ENCODE results near the gene BCL11A. TPM values are rescaled to one million over a fixed set of nuclear protein-coding genes. Genes with fewer than 3 reads are reported as not detected.
A peak's percentile ranks its signal among the peaks of the same experiment; 100 is the strongest.

The BCL11A gene
- total RNA-seq, 1 donor from 2014 or later = 27.1 TPM

DNA sequence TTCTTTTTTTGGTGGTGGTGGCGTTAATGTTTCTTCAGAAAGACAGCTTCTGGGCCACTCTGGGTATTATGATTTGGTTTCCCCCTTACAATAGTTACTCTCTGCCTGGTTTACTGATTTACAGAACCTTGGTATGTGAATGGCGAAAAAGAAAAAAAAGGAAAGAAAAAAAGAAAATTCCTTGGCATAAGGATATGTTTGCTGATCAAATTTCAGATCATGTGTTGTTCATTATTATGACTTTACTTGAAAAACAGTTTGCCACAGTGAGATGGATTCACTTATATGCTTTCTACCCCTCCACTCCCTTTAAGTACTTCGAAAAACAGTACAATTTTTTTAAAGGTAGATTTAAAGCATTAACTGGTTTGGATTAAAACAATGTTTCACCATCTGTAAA, 21.0 kb downstream of the BCL11A start:
- intact Hi-C loops (cut with micrococcal nuclease) = no loop called here
- no peak for DNase-seq
- Histone ChIP-seq H3K4me1 (peaks cover 88% of the 10 kb centered on the region), H3K27me3 (ENCODE audit: low read depth) (peaks cover 78% of the 10 kb centered on the region), H3K9me3 (replicated peaks) (no peaks in the 10 kb centered on the region), H3K36me3 (no peaks in the 10 kb centered on the region), H3K27ac (replicated peaks) (peak overlapping the region; percentile 65), H3K4me3 (no peak overlapping the region)
- TF ChIP-seq, protein P1, sequence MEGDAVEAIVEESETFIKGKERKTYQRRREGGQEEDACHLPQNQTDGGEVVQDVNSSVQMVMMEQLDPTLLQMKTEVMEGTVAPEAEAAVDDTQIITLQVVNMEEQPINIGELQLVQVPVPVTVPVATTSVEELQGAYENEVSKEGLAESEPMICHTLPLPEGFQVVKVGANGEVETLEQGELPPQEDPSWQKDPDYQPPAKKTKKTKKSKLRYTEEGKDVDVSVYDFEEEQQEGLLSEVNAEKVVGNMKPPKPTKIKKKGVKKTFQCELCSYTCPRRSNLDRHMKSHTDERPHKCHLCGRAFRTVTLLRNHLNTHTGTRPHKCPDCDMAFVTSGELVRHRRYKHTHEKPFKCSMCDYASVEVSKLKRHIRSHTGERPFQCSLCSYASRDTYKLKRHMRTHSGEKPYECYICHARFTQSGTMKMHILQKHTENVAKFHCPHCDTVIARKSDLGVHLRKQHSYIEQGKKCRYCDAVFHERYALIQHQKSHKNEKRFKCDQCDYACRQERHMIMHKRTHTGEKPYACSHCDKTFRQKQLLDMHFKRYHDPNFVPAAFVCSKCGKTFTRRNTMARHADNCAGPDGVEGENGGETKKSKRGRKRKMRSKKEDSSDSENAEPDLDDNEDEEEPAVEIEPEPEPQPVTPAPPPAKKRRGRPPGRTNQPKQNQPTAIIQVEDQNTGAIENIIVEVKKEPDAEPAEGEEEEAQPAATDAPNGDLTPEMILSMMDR (IDR thresholded peaks at IDR 0.05; ENCODE audit: borderline replicate concordance) = no peak

DNA sequence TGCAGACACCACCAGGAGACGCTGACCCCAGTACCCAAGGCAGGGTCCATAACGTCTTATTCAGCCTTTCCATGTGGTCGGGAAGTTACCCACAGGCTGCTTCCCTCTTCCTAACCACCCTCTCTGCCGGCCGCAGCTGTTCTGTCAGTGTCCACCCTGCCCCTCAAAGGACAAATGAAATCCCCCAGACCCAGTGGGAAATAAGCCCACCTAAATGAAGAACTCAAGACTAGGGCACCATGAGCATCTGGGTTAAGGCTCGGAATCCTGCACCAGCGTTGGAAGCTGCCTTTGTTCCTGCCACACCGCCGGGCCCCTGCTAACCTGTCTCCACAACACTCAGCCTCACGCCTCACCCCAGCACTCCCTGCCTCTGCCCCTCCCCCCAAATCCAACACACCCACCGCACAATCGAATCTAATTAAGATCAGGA, 21.7 kb downstream of the BCL11A start:
- intact Hi-C loops (cut with micrococcal nuclease) = no loop called here
- H3K27me3 ChIP-seq (ENCODE audit: low read depth) = peaks cover 76% of the 10 kb centered on the region
- H3K4me1 ChIP-seq = peaks cover 90% of the 10 kb centered on the region
- H3K9me3 ChIP-seq (replicated peaks) = no peaks in the 10 kb centered on the region
- no peak for DNase-seq
- TF ChIP-seq, protein P1 (IDR thresholded peaks at IDR 0.05; ENCODE audit: borderline replicate concordance) = no peak
- peak overlapping the region; percentile 65 for H3K27ac ChIP-seq (replicated peaks)
- H3K36me3 ChIP-seq = no peaks in the 10 kb centered on the region
- H3K4me3 ChIP-seq = peak overlapping the region; percentile 45

DNA sequence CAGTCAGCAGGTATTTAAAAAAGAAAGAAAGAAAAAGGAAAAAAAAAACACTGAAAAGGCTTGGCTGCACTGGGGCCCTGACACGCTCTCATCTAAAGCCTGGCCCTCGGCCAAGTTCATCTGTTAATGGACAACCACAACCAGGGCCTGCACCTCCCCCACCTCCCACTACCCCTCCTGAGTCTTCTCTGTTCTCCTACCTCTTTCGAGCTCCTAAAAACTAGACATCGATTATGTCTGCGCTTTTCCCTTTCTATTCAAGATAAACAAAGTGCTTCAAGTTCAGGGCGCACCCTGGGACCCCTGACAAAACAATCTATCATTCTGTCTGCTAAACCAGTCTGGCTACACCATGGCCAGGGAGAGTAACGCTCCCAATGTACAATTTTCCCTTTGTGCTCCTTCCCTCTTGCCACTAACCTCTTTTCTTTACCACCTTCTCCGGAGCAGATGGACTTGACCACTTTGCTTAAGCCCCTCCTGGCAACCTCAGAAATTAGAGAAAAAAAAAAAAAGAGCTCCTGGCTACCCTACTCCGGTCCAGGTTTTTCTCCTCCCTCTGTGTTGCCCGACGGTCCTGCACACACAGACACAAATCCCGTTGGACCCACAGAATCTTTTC, 22.7 kb downstream of the BCL11A start:
- intact Hi-C loops (cut with micrococcal nuclease) = no loop called here
- Histone ChIP-seq H3K27ac (replicated peaks) (peak overlapping the region; percentile 65), H3K4me3 (peak overlapping the region; percentile 45), H3K27me3 (ENCODE audit: low read depth) (peaks cover 66% of the 10 kb centered on the region), H3K4me1 (peaks cover 82% of the 10 kb centered on the region), H3K9me3 (replicated peaks) (no peaks in the 10 kb centered on the region), H3K36me3 (no peaks in the 10 kb centered on the region)
- DNase-seq = peak; percentile 53
- TF ChIP-seq, protein P1 (IDR thresholded peaks at IDR 0.05; ENCODE audit: borderline replicate concordance) = no peak

DNA sequence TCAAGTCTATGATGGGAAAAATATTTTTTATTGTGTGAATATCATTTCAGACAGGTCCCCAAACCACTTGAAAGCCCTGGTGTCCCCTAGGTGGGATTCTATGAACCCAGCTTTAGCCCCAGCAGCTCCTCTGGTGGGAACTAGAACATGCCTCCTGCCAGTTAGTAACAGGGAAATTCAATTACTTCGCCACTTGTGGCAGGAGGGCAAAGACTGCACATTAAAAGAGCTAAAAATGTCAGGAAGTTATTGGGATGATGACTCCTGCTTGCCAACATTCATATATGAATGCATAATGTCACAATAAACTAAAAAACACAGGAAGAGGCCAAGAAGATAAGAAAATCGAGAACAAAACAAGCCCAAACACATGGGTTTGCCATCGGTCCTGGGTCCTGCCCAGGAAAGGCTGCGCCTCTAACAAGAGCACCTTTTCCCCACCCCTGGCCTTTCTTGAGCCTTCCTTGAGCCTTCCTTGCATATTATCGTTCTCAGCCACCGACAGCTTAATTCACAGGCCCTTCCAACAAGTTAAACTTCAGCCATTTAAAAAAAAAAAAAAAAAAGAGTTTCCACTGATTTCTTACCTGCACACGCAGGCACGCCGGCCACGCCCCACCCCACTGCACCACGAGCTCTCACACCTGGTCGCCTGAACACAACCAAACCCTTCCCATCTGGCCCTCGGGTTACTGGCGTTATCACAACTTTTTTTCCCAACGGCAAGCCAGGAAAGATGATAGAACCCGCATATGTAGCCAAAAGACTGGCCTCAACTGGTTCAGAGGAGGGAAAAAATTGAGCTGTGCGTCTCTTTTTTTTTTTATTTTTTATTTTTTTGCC, 23.4 kb downstream of the BCL11A start:
- Histone ChIP-seq H3K9me3 (replicated peaks) (no peaks in the 10 kb centered on the region), H3K27ac (replicated peaks) (peak overlapping the region; percentile 65), H3K27me3 (ENCODE audit: low read depth) (peaks cover 61% of the 10 kb centered on the region), H3K4me3 (no peak overlapping the region), H3K36me3 (no peaks in the 10 kb centered on the region), H3K4me1 (peaks cover 74% of the 10 kb centered on the region)
- TF ChIP-seq, protein P1 (IDR thresholded peaks at IDR 0.05; ENCODE audit: borderline replicate concordance) = no peak
- intact Hi-C loops (cut with micrococcal nuclease) = no loop called here
- DNase-seq = no peak

DNA sequence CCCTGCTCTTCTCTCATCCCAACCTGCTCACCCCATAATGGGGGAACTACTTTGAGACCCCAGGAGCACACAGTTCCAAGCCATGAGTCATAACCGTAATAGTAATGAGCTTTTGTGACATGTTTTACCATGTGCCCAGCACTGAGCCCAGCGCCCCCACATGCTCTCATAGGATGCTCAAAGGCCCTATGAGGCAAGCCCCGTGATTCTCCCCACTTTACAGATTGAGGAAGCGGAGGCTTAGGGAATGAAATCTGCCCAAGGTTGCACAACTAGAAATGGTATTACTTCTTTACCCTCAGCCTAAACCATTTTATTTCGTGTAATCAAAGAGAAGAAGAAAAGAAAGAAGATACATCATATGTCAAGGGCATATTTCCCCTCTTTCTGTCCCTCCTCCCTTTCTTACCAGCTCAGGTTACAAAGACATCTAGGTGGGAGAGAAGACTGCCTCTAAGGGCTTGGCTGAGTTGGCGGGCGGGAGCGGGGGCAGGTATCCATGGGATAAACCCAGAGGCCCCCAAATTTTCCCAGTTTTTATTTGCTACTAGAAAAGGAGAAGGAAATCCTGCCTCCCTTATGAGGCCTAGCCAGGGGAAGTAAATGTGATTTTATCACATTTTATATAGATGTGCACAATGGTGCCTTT, 24.2 kb downstream of the BCL11A start:
- no peak for DNase-seq
- H3K36me3 ChIP-seq = no peaks in the 10 kb centered on the region
- TF ChIP-seq, protein P1 (IDR thresholded peaks at IDR 0.05; ENCODE audit: borderline replicate concordance) = no peak
- H3K4me1 ChIP-seq = peaks cover 74% of the 10 kb centered on the region
- intact Hi-C loops (cut with micrococcal nuclease) = no loop called here
- no peak overlapping the region for H3K4me3 ChIP-seq
- H3K27ac ChIP-seq (replicated peaks) = peak overlapping the region; percentile 65
- H3K27me3 ChIP-seq (ENCODE audit: low read depth) = peaks cover 54% of the 10 kb centered on the region
- H3K9me3 ChIP-seq (replicated peaks) = no peaks in the 10 kb centered on the region

All from left ventricle myocardium inferior (tissue), 1 donor.